GM12878 (cell line): Measurements from ENCODE around the gene FCRLA. TPM values are rescaled to one million over a fixed set of nuclear protein-coding genes. Genes with fewer than 3 reads are reported as not detected.

Experiments
- ATF2 ChIP-seq: IDR thresholded peaks from 2 replicates; pipeline ENCODE4 v1.6.1; 2012; ENCODE audit warnings: low read length, inconsistent platforms
- CEBPB ChIP-seq, 2 experiments: fragments of 150-350 bp in 1 of 2; IDR thresholded peaks; 2 replicates each; pipeline ENCODE4 v1.6.1; 2012 to 2014; ENCODE audit warnings: low read depth in 2 of 2, low read length in 2 of 2, borderline replicate concordance in 1 of 2, inconsistent platforms in 1 of 2
- CHD1 ChIP-seq: IDR thresholded peaks from 2 replicates; pipeline ENCODE4 v1.6.1; 2012; ENCODE audit warnings: low read depth, low read length, improper control_type of control experiment
- ETV6 ChIP-seq, 2 experiments: fragments of 450-650 bp in 1 of 2; IDR thresholded peaks in 1 of 2; conservative IDR thresholded peaks in 1 of 2; 2 replicates each; pipeline ENCODE4 v1.6.1; 2014; ENCODE audit warnings: antibody characterized with exemption in 1 of 2, borderline replicate concordance in 1 of 2, low read depth in 1 of 2, mild to moderate bottlenecking in 1 of 2, moderate library complexity in 1 of 2
- HSF1 ChIP-seq: fragments of 150-350 bp; IDR thresholded peaks from 2 replicates; pipeline ENCODE4 v1.6.1; 2014; ENCODE audit warnings: mild to moderate bottlenecking, low read depth, low read length
- IKZF1 ChIP-seq: fragments of 450-650 bp; conservative IDR thresholded peaks from 2 replicates; pipeline ENCODE4 v1.6.1; 2017; ENCODE audit warnings: antibody characterized with exemption, mild to moderate bottlenecking
- IRF4 ChIP-seq: IDR thresholded peaks from 2 replicates; pipeline ENCODE4 v1.6.1; 2011; ENCODE audit warnings: low read depth, low read length
- JUNB ChIP-seq: IDR thresholded peaks from 2 replicates; pipeline ENCODE4 v1.6.1; 2016; ENCODE audit warnings: antibody characterized with exemption, mild to moderate bottlenecking
- JUND ChIP-seq: IDR thresholded peaks from 2 replicates; pipeline ENCODE4 v1.6.1; 2012; ENCODE audit warnings: low read depth, mild to moderate bottlenecking, low read length, improper control_type of control experiment, moderate library complexity
- NFIC ChIP-seq: IDR thresholded peaks from 2 replicates; pipeline ENCODE4 v1.6.1; 2012; ENCODE audit warnings: low read depth, mild to moderate bottlenecking, inconsistent platforms, low read length, moderate library complexity
- NFXL1 ChIP-seq: fragments of 450-650 bp; IDR thresholded peaks from 2 replicates; pipeline ENCODE4 v1.6.1; 2017; ENCODE audit warnings: antibody characterized with exemption, mild to moderate bottlenecking, borderline replicate concordance
- PAX5 ChIP-seq: IDR thresholded peaks from 2 replicates; pipeline ENCODE4 v1.6.1; 2011; ENCODE audit warnings: low read depth, low read length, borderline replicate concordance
- SIN3A ChIP-seq: IDR thresholded peaks from 2 replicates; pipeline ENCODE4 v1.6.1; 2012; ENCODE audit warnings: low read depth, low read length, improper control_type of control experiment
- SMC3 ChIP-seq: IDR thresholded peaks from 2 replicates; pipeline ENCODE4 v1.6.1; 2011; ENCODE audit warnings: low read length, improper control_type of control experiment, borderline replicate concordance
- SPI1 ChIP-seq: IDR thresholded peaks from 2 replicates; pipeline ENCODE4 v1.6.1; 2011; ENCODE audit warnings: low read depth, mild to moderate bottlenecking, low read length, moderate library complexity, borderline replicate concordance; ENCODE audit not compliant: insufficient read depth
- STAT1 ChIP-seq: fragments of 450-650 bp; conservative IDR thresholded peaks from 2 replicates; pipeline ENCODE4 v1.6.1; 2014; ENCODE audit warnings: antibody characterized with exemption, mild to moderate bottlenecking
- USF1 ChIP-seq: IDR thresholded peaks from 2 replicates; pipeline ENCODE4 v1.6.1; 2011; ENCODE audit warnings: borderline replicate concordance, low read depth, mild to moderate bottlenecking, moderate library complexity, mixed read lengths, low read length; ENCODE audit not compliant: insufficient read depth; ENCODE audit errors: extremely low read length
- YY1 ChIP-seq: IDR thresholded peaks from 2 replicates; pipeline ENCODE4 v1.6.1; 2011; ENCODE audit warnings: low read depth, mild to moderate bottlenecking, low read length
- ZBTB11 ChIP-seq: fragments of 450-650 bp; formaldehyde crosslinking; IDR thresholded peaks from 2 replicates; pipeline ENCODE4 v1.5.0; 2022; ENCODE audit warnings: mild to moderate bottlenecking, missing genetic modification characterization
- ZNF207 ChIP-seq: fragments of 450-650 bp; IDR thresholded peaks from 2 replicates; pipeline ENCODE4 v1.6.1; 2014; ENCODE audit warnings: antibody characterized with exemption, mild to moderate bottlenecking, borderline replicate concordance
- ZNF217 ChIP-seq: fragments of 450-650 bp; IDR thresholded peaks from 2 replicates; pipeline ENCODE4 v1.6.1; 2017; ENCODE audit warnings: antibody characterized with exemption, mild to moderate bottlenecking
- ZNF384 ChIP-seq: IDR thresholded peaks from 2 replicates; pipeline ENCODE4 v1.6.1; 2012; ENCODE audit warnings: low read depth, mild to moderate bottlenecking, low read length, improper control_type of control experiment, borderline replicate concordance
- ZZZ3 ChIP-seq: IDR thresholded peaks from 2 replicates; pipeline ENCODE4 v1.6.1; 2011; ENCODE audit warnings: low read depth; ENCODE audit not compliant: control insufficient read depth, insufficient read length
- polyA plus RNA-seq, 11 experiments: library from polyadenylated mRNA; depleted of rRNA in 4 of 11; unstranded in 6 of 11; stranded (reverse) in 5 of 11; fragments of >200 nt; fragmentation: Nextera tagmentation in 4 of 11; fragmentation: Illumina TruSeq in 1 of 11; extraction: Ambion mirVana in 4 of 11; extraction: Trizol in 1 of 11; gene quantifications; 1 replicate in 1 of 11; 2 replicates in 10 of 11; pipeline versions ENCODE4 v1.2.1 to v1.2.3, GENCODE V29; 2011 to 2016; ENCODE audit warnings: inconsistent platforms in 2 of 11, missing spikeins in 2 of 11, low read depth in 1 of 11
- total RNA-seq, 4 experiments: library from RNA; depleted of rRNA in 3 of 4; stranded (reverse); fragments of >200 nt in 3 of 4; fragmentation: Illumina TruSeq in 1 of 4; extraction: Trizol in 1 of 4; gene quantifications; 2 replicates each; pipeline versions ENCODE4 v1.2.1 to v1.2.3, GENCODE V29; 2013 to 2021

FCRLA gene
- total and polyA plus RNA-seq, 10 of the 15 experiments (the other 5 are each of a cell fraction or from before 2014, with no cell fraction given) = 130 to 714 (median 374) TPM

GRCh38 chr1:161718559-161719324 lies 11.7 kb downstream of the FCRLA start (continued):
- TF ChIP-seq CHD1 (no peak), STAT1 (no peak), ZBTB11 (CRISPR knock-in tag) (no peak), PAX5 (0 out of 2 replicates have a peak, but pooled peaks have one; percentile 9), ZNF217 (no peak), NFXL1 (no peak), HSF1 (peak; percentile 86), CEBPB (IDR thresholded peaks at IDR 0.05; ENCODE audit: borderline replicate concordance in 1 of 2, low read depth in 2 of 2, low read length in 2 of 2) (no peak), ZZZ3 (no peak), SMC3 (no peak), SPI1 (peak; percentile 99), JUND (no peak), IRF4 (peak; percentile 74; the same call in 1 of the 2 replicates), NFIC (peak; percentile 87), JUNB (peak; percentile 23), ZNF207 (no peak), USF1 (no peak), ETV6 (conservative IDR thresholded peaks at IDR 0.05 in 1 of 2, IDR thresholded peaks at IDR 0.05 in 1 of 2; ENCODE audit: borderline replicate concordance in 1 of 2, low read depth in 1 of 2) (peak in 1 of 2 experiments; percentile 80; a peak in 2 of 4 replicates), YY1 (no peak), IKZF1 (peak; percentile 92), ZNF384 (no peak), SIN3A (no peak), ATF2 (peak; percentile 58; the same call in 1 of the 2 replicates)
